ENCODE measurements around the gene MYLK. TPM values are rescaled to one million over a fixed set of nuclear protein-coding genes. Genes with fewer than 3 reads are reported as not detected.

The MYLK gene
- total and polyA plus RNA-seq, 2 of the 4 experiments (the other 2 are of a cell fraction): 299 to 484 TPM

GRCh38 chr3:123739106-123739505 is 145.0 kb downstream of the MYLK start:
- no CpG with 5 or more reads among the region's 2 CpGs for WGBS, 2 experiments (ENCODE audit: extremely low coverage in 2 of 2, insufficient read length in 1 of 2)
- Histone ChIP-seq H3K56ac (ENCODE audit: extremely low read depth, insufficient read depth, low read length) (peak overlapping the region; percentile 97), H2BK20ac (ENCODE audit: low read depth, low read length) (peak overlapping the region; percentile 98), H3K27ac (ENCODE audit: insufficient read depth, low read length) (peak overlapping the region; percentile 95), H3K27me3 (ENCODE audit: control insufficient read depth, insufficient read depth, low read length) (no peaks in the 10 kb centered on the region), H3K9me1 (ENCODE audit: insufficient read depth, low read length) (peaks cover 39% of the 10 kb centered on the region), H4K20me1 (ENCODE audit: insufficient read depth, low read length) (no peaks in the 10 kb centered on the region), H3K36me3 (ENCODE audit: control insufficient read depth, insufficient read depth, low read length) (peaks cover 46% of the 10 kb centered on the region), H2AK9ac (replicated peaks; ENCODE audit: low read depth, low read length, poor library complexity) (peak overlapping the region; percentile 45), H3K14ac (replicated peaks; ENCODE audit: low read depth, low read length) (peak overlapping the region; percentile 71), H3K9ac (ENCODE audit: low read depth, low read length) (peak overlapping the region; percentile 43; the same call in 1 of the 2 replicates), H3K4me3 (ENCODE audit: insufficient read depth, low read depth, low read length) (no peak overlapping the region), H4K5ac (ENCODE audit: low read depth, low read length) (peak overlapping the region; percentile 88), H2AK5ac (ENCODE audit: low read depth, low read length) (peak overlapping the region; percentile 98), H3K4me1 (ENCODE audit: control insufficient read depth, insufficient read depth, low read length) (peaks cover 38% of the 10 kb centered on the region), H3K4ac (ENCODE audit: low read depth, low read length) (peak overlapping the region; percentile 97), H3K9me3 (ENCODE audit: control insufficient read depth, insufficient read depth, low read length) (no peaks in the 10 kb centered on the region), H3K18ac (ENCODE audit: low read depth, low read length) (peak overlapping the region; percentile 94), H2BK5ac (ENCODE audit: low read depth, low read length, poor library complexity, severe bottlenecking) (peak overlapping the region; percentile 100), H3K79me1 (ENCODE audit: low read depth in 1 of 2, low read length in 2 of 2) (peaks cover 14 to 64% of the 10 kb centered on the region in 2 experiments), H2BK120ac (ENCODE audit: low read depth, low read length) (peak overlapping the region; percentile 99), H4K91ac (ENCODE audit: insufficient read depth, low read depth, low read length) (peak overlapping the region; percentile 98), H3K23ac (ENCODE audit: low read depth, low read length) (peak overlapping the region; percentile 85), H3K4me2 (ENCODE audit: low read depth, low read length) (no peak overlapping the region), H2AFZ (replicated peaks; ENCODE audit: low read length, poor library complexity) (no peak overlapping the region), H2BK15ac (ENCODE audit: low read depth, low read length) (peak overlapping the region; percentile 66), H4K8ac (ENCODE audit: low read depth in 2 of 2, low read length in 2 of 2) (peak overlapping the region; percentile 45 to 98)
- POLR2A ChIA-PET (ENCODE audit: unreplicated experiment): interaction anchor here (0.6 kb wide), 1 partner anchor 86 kb away, joined by 4 read pairs; no protein-coding TSS in a partner anchor
- dilution Hi-C loops (cut with HindIII; ENCODE audit: low sequenced_read_pairs, unreplicated experiment) (no loop called here), in situ Hi-C loops (cut with MboI; ENCODE audit: low sequenced_read_pairs) (no loop called here), intact Hi-C loops (cut with micrococcal nuclease) (no loop called here)
- ATAC-seq (ENCODE audit: low read depth) (no peak), DNase-seq (no peak)
- no peak for TF ChIP-seq RAD21 (IDR thresholded peaks at IDR 0.05; ENCODE audit: low read length)
- TF ChIP-seq CHD1 (IDR thresholded peaks at IDR 0.05; ENCODE audit: low read depth, low read length): no peak
- TF ChIP-seq FOS (IDR thresholded peaks at IDR 0.05; ENCODE audit: low read depth, low read length): no peak
- TF ChIP-seq SMC3 (IDR thresholded peaks at IDR 0.05; ENCODE audit: low read depth, low read length): no peak
- TF ChIP-seq CEBPB (IDR thresholded peaks at IDR 0.05; ENCODE audit: low read depth, low read length): no peak
- no peak for TF ChIP-seq MXI1 (IDR thresholded peaks at IDR 0.05; ENCODE audit: borderline replicate concordance, low read depth, low read length)
- TF ChIP-seq MAZ (IDR thresholded peaks at IDR 0.05; ENCODE audit: borderline replicate concordance, low read depth, low read length): no peak
- TF ChIP-seq RCOR1 (IDR thresholded peaks at IDR 0.05; ENCODE audit: insufficient replicate concordance, low read length): no peak
- no peak for TF ChIP-seq CTCF (conservative IDR thresholded peaks at IDR 0.05; ENCODE audit: low read depth, low read length)
- TF ChIP-seq, protein P1, sequence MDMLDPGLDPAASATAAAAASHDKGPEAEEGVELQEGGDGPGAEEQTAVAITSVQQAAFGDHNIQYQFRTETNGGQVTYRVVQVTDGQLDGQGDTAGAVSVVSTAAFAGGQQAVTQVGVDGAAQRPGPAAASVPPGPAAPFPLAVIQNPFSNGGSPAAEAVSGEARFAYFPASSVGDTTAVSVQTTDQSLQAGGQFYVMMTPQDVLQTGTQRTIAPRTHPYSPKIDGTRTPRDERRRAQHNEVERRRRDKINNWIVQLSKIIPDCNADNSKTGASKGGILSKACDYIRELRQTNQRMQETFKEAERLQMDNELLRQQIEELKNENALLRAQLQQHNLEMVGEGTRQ (IDR thresholded peaks at IDR 0.05; ENCODE audit: low read depth, low read length): no peak
- TF ChIP-seq POLR2A (IDR thresholded peaks at IDR 0.05; ENCODE audit: low read depth, low read length): no peak
- CTCF ChIA-PET: interaction anchor here (1.0 kb wide), 1 partner anchor 16 kb away, joined by 3 read pairs; no protein-coding TSS in a partner anchor
- no TSS peak for BruUV-seq (replicated peaks)

All from IMR-90 (cell line).